NCI-H510A (cell line): Measurements from ENCODE around the gene TGFBR3.
"Not testable (repeated sequence)": the region's sequence is repeated elsewhere in the genome, so short reads cannot be mapped to it uniquely, and the experiment has no call there.

Experiments used
- DNase-seq: peaks from one replicate; lab custom pipeline; 2025; lab: John Stamatoyannopoulos, UW

TGFBR3 gene

GRCh38 chr1:91847851-91848250, 38.1 kb downstream of the TGFBR3 start:
- DNase-seq: no peak

- DNase-seq: no peak
Measured at GRCh38 chr1:91846639-91847013, 39.3 kb downstream of the TGFBR3 start.

GRCh38 chr1:91846007-91846638, 39.8 kb downstream of the TGFBR3 start:
- peak; percentile 64 for DNase-seq

- DNase-seq: no peak
Measured at GRCh38 chr1:91844862-91845528, 41.0 kb downstream of the TGFBR3 start.

GRCh38 chr1:91843843-91844242, 42.1 kb downstream of the TGFBR3 start:
- no peak for DNase-seq

GRCh38 chr1:91842563-91842962, 43.4 kb downstream of the TGFBR3 start:
- DNase-seq: no peak

- no peak for DNase-seq
Measured at GRCh38 chr1:91842056-91842455, 43.9 kb downstream of the TGFBR3 start.

GRCh38 chr1:91840276-91840675, 45.7 kb downstream of the TGFBR3 start:
- not testable (repeated sequence) for DNase-seq

GRCh38 chr1:91836331-91837040, 49.5 kb downstream of the TGFBR3 start:
- no peak for DNase-seq

- DNase-seq: no peak
Measured at GRCh38 chr1:91835087-91835521, 50.8 kb downstream of the TGFBR3 start.

GRCh38 chr1:91834549-91834948, 51.4 kb downstream of the TGFBR3 start:
- DNase-seq: not testable (repeated sequence)

- no peak for DNase-seq
Measured at GRCh38 chr1:91833946-91834345, 52.0 kb downstream of the TGFBR3 start.

- DNase-seq: no peak
Measured at GRCh38 chr1:91831132-91831930, 54.6 kb downstream of the TGFBR3 start.

GRCh38 chr1:91830242-91831131, 55.5 kb downstream of the TGFBR3 start:
- no peak for DNase-seq

- no peak for DNase-seq
Measured at GRCh38 chr1:91829293-91830153, 56.4 kb downstream of the TGFBR3 start.

- no peak for DNase-seq
Measured at GRCh38 chr1:91828583-91829281, 57.2 kb downstream of the TGFBR3 start.

- no peak for DNase-seq
Measured at GRCh38 chr1:91827459-91828321, 58.3 kb downstream of the TGFBR3 start.

GRCh38 chr1:91827087-91827458, 58.9 kb downstream of the TGFBR3 start:
- peak; percentile 57 for DNase-seq

GRCh38 chr1:91826649-91827048, 59.3 kb downstream of the TGFBR3 start:
- DNase-seq: no peak
